GM12801 (cell line): ENCODE data around the gene NUP54.

Source experiments
- TF ChIP-seq, protein P1 (sequence below): IDR thresholded peaks from one replicate; pipeline ENCODE4 v1.5.1; 2011; ENCODE audit warnings: control low read depth; ENCODE audit not compliant: insufficient read length; ENCODE audit errors: extremely low read depth

Gene NUP54

DNA sequence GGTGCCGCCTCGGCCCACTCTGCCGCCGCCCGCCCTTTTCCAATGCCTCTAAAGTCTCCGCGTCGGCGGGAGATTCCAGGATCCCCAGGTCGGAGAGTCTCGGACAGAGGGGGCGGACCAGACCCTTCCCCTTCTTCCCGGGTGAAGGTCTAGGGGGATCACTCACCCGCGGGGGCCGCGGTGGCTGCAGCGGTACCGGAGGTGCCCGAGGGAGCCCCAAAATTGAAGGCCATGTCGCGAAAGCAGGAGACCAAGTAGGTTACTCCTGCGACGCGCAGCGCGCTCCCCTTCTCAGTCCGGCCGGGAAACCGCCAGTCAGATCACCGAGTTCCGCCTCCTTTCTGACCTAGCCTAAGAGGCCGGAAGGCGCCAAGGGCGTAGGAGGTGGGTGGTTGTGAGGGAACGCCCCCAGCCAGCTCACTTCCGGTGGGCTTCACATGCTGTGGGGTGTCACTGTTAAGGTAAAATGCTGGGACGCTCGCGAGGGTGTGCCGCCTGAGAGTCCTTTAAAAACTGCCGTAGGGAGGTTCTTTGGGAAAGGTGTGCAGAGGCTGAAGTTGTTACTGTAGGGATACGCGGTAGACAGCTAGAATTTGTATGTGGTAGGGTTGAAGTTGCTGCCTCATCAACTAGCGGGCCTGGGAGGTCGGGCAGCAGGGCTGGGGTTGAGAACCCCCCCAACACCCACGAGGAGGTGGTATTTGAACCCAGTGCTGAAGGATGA, at the start of gene NUP54:
TSS of gene NUP54 (minus strand) at position 256 of the 724 bp plus-strand sequence. CDS start at position 233, 23 bp downstream.
- TF ChIP-seq, protein P1, sequence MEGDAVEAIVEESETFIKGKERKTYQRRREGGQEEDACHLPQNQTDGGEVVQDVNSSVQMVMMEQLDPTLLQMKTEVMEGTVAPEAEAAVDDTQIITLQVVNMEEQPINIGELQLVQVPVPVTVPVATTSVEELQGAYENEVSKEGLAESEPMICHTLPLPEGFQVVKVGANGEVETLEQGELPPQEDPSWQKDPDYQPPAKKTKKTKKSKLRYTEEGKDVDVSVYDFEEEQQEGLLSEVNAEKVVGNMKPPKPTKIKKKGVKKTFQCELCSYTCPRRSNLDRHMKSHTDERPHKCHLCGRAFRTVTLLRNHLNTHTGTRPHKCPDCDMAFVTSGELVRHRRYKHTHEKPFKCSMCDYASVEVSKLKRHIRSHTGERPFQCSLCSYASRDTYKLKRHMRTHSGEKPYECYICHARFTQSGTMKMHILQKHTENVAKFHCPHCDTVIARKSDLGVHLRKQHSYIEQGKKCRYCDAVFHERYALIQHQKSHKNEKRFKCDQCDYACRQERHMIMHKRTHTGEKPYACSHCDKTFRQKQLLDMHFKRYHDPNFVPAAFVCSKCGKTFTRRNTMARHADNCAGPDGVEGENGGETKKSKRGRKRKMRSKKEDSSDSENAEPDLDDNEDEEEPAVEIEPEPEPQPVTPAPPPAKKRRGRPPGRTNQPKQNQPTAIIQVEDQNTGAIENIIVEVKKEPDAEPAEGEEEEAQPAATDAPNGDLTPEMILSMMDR, result no peak

- TF ChIP-seq, protein P1, result no peak
Observed at GRCh38 chr4:76197031-76197743, 49.0 kb upstream of the NUP54 start.

GRCh38 chr4:76196376-76196775, 48.2 kb upstream of the NUP54 start:
- TF ChIP-seq, protein P1, result no peak

DNA sequence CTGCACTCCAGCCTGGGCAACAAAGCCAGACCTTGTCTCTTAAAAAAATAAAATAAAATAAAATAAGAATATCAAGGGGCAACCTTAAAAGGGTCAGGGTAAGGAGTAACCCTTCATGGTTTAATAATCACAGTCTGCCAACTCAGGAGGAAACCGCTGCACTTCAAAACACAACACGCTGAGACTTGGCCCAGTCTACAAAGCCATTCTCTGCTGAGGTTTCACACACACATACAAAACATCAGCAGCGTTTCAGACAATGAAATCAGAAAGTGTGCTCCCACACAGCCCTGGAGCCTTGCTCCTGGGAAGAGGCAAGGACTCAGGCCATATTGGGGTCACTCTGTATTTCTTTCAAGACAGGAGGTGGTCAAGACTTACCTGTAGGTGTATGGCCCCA, 47.1 kb upstream of the NUP54 start:
- TF ChIP-seq, protein P1, result no peak

DNA sequence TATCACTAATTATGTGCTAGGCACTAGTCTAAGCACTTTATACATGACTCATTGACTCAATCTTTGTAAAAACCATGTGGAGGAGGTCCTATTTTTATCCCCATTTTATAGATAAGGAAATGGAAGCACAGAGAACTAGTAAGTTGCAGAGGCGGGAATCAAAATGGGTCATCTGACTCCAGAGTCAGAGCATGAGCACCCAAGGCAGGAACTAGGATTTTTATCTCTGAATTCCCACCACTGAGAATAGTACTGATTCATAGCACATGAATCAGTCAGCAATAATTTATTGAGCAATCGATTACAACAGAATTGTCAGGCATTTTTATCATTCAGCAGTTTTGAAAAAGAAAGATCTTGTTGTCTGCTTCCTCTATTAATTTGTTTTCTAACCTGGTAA, 46.1 kb upstream of the NUP54 start:
- TF ChIP-seq, protein P1, result no peak

GRCh38 chr4:76192236-76192635, 44.0 kb upstream of the NUP54 start:
- TF ChIP-seq, protein P1, result no peak

DNA sequence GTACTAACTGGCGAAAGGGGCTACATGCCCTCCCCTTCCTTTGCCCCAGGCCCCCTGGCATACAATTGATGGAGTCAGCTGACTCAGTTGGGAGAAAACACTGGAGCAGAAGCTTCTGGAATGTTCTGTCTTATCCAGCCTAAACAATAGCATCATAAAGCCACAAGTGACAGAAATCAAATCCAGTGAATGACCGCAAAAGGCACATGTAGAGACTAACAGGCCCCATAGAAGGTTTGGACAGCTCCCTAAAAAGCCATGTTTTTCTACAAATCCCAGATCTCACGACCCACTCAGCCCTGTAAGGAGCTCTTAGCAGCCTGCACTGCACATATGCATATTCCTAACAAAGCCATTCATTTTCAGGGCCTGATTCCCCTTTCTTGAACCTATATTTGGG, 40.4 kb upstream of the NUP54 start:
- TF ChIP-seq, protein P1, result no peak
